A549 (cell line): ENCODE measurements around the gene ESR2.

Experiments
- BHLHE40 ChIP-seq: IDR thresholded peaks from 2 replicates; pipeline ENCODE4 v1.6.1; 2012; ENCODE audit warnings: low read depth, low read length, inconsistent platforms
- CEBPB ChIP-seq, 2 experiments: fragments of >200 bp in 1 of 2; sonication (Bioruptor Twin) in 1 of 2; formaldehyde crosslinking in 1 of 2; IDR thresholded peaks; 2 replicates each; pipeline ENCODE4 v1.6.1; 2012 to 2016
- EP300 ChIP-seq, 2 experiments: fragments of >200 bp; sonication (Bioruptor Twin); formaldehyde crosslinking; IDR thresholded peaks; 2 replicates in 1 of 2; 3 replicates in 1 of 2; pipeline ENCODE4 v1.6.1; 2016 to 2017
- FOSL2 ChIP-seq, 2 experiments: fragments of 450-650 bp in 1 of 2; fragments of >200 bp in 1 of 2; sonication (Bioruptor Twin) in 1 of 2; formaldehyde crosslinking; IDR thresholded peaks; 2 replicates each; pipeline versions ENCODE4 v1.5.0 to v1.6.1; 2016 to 2020; ENCODE audit warnings: mild to moderate bottlenecking in 1 of 2, moderate library complexity in 1 of 2
- HDAC2 ChIP-seq: fragments of 200-600 bp; sonication (generic); IDR thresholded peaks from 2 replicates; pipeline ENCODE4 v1.6.1; 2016
- KDM1A ChIP-seq: fragments of 200-600 bp; sonication (generic); IDR thresholded peaks from 2 replicates; pipeline ENCODE4 v1.6.1; 2016; ENCODE audit warnings: low read depth, mild to moderate bottlenecking
- PHF8 ChIP-seq: fragments of 200-600 bp; sonication (generic); IDR thresholded peaks from 2 replicates; pipeline ENCODE4 v1.6.1; 2016; ENCODE audit warnings: low read depth, mild to moderate bottlenecking, antibody characterized with exemption, moderate library complexity, borderline replicate concordance
- POLR2A ChIP-seq: IDR thresholded peaks from 2 replicates; pipeline ENCODE4 v1.6.1; 2012; ENCODE audit warnings: mild to moderate bottlenecking, low read length
- RFX5 ChIP-seq: fragments of 450-650 bp; IDR thresholded peaks from 2 replicates; pipeline ENCODE4 v1.7.1; 2014; ENCODE audit warnings: antibody characterized with exemption, mild to moderate bottlenecking, moderate library complexity
- RNF2 ChIP-seq: fragments of 200-600 bp; sonication (generic); IDR thresholded peaks from 2 replicates; pipeline ENCODE4 v1.6.1; 2016; ENCODE audit warnings: low read depth, mild to moderate bottlenecking, antibody characterized with exemption, moderate library complexity, borderline replicate concordance
- TF ChIP-seq, protein P1 (sequence below): fragments of >200 bp; sonication (Bioruptor Twin); formaldehyde crosslinking; IDR thresholded peaks from 2 replicates; pipeline ENCODE4 v1.6.1; 2016
- TF ChIP-seq, protein P2 (sequence below): fragments of >200 bp; sonication (Bioruptor Twin); formaldehyde crosslinking; IDR thresholded peaks from 3 replicates; pipeline ENCODE4 v1.5.1; 2016
- TF ChIP-seq, protein P3 (sequence below): fragments of >200 bp; sonication (Bioruptor Twin); formaldehyde crosslinking; IDR thresholded peaks from 3 replicates; pipeline ENCODE4 v1.6.1; 2016

DNA sequence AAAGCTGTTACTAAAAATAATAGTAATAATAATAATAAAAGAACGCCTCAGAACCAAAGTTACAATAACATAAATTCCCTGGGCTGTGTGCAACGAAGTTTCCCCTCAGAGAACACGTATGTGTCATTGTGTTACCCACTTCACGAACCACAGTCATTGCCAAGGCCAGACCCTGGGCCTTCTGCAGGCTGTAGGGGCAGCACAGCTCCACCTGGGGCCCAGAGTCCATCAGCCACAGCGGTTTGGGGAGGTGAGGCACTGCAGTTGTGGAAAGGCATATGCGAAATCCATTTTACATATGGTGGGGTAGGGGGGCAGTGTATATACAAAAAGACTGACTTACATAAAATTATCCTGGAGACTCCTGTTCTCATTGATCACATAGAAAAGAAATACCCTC is 56.1 kb downstream of the ESR2 start:
- no peak for TF ChIP-seq EP300 (IDR thresholded peaks at IDR 0.05)
- TF ChIP-seq POLR2A = no peak
- TF ChIP-seq BHLHE40 = no peak
- TF ChIP-seq, protein P1, sequence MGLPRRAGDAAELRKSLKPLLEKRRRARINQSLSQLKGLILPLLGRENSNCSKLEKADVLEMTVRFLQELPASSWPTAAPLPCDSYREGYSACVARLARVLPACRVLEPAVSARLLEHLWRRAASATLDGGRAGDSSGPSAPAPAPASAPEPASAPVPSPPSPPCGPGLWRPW = no peak
- TF ChIP-seq HDAC2 = no peak
- TF ChIP-seq, protein P2, sequence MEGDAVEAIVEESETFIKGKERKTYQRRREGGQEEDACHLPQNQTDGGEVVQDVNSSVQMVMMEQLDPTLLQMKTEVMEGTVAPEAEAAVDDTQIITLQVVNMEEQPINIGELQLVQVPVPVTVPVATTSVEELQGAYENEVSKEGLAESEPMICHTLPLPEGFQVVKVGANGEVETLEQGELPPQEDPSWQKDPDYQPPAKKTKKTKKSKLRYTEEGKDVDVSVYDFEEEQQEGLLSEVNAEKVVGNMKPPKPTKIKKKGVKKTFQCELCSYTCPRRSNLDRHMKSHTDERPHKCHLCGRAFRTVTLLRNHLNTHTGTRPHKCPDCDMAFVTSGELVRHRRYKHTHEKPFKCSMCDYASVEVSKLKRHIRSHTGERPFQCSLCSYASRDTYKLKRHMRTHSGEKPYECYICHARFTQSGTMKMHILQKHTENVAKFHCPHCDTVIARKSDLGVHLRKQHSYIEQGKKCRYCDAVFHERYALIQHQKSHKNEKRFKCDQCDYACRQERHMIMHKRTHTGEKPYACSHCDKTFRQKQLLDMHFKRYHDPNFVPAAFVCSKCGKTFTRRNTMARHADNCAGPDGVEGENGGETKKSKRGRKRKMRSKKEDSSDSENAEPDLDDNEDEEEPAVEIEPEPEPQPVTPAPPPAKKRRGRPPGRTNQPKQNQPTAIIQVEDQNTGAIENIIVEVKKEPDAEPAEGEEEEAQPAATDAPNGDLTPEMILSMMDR = no peak
- TF ChIP-seq RNF2 = no peak
- TF ChIP-seq KDM1A = no peak
- TF ChIP-seq PHF8 = no peak
- TF ChIP-seq RFX5 = no peak
- TF ChIP-seq, protein P3, sequence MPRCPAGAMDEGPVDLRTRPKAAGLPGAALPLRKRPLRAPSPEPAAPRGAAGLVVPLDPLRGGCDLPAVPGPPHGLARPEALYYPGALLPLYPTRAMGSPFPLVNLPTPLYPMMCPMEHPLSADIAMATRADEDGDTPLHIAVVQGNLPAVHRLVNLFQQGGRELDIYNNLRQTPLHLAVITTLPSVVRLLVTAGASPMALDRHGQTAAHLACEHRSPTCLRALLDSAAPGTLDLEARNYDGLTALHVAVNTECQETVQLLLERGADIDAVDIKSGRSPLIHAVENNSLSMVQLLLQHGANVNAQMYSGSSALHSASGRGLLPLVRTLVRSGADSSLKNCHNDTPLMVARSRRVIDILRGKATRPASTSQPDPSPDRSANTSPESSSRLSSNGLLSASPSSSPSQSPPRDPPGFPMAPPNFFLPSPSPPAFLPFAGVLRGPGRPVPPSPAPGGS = no peak
- TF ChIP-seq CEBPB (IDR thresholded peaks at IDR 0.05) = no peak
- no peak for TF ChIP-seq FOSL2 (IDR thresholded peaks at IDR 0.05)
- TF ChIP-seq FOSL2 (CRISPR knock-in tag; IDR thresholded peaks at IDR 0.05) = no peak
